HepG2 (cell line): ENCODE measurements around the gene YIPF1. TPM values are rescaled to one million over a fixed set of nuclear protein-coding genes. Genes with fewer than 3 reads are reported as not detected.

Experiments
- CREB1 ChIP-seq, 2 experiments: fragments of 450-650 bp in 1 of 2; IDR thresholded peaks; 2 replicates each; pipeline ENCODE4 v1.6.1; 2016 to 2017; ENCODE audit warnings: control low read depth in 1 of 2, mild to moderate bottlenecking in 1 of 2, missing compliant biosample characterization in 1 of 2, missing genetic modification characterization in 1 of 2
- GABPB1 ChIP-seq: IDR thresholded peaks from 2 replicates; pipeline ENCODE4 v1.6.1; 2016; ENCODE audit warnings: mild to moderate bottlenecking, missing genetic modification reagents, moderate library complexity, missing compliant biosample characterization
- HMG20A ChIP-seq: IDR thresholded peaks from 2 replicates; pipeline ENCODE4 v1.6.1; 2016; ENCODE audit warnings: borderline replicate concordance
- KAT8 ChIP-seq: IDR thresholded peaks from 2 replicates; pipeline ENCODE4 v1.6.1; 2016; ENCODE audit warnings: missing genetic modification reagents, missing compliant biosample characterization
- NCOA2 ChIP-seq: sonication (generic); formaldehyde crosslinking; IDR thresholded peaks from 2 replicates; pipeline ENCODE4 v1.8.0; 2022; ENCODE audit warnings: inconsistent platforms
- RELA ChIP-seq: sonication (generic); formaldehyde crosslinking; IDR thresholded peaks from 2 replicates; pipeline ENCODE4 v1.4.0; 2020; ENCODE audit warnings: missing genetic modification reagents
- SOX13 ChIP-seq, 3 experiments: fragments of 450-650 bp in 1 of 3; sonication (generic) in 1 of 3; formaldehyde crosslinking in 1 of 3; IDR thresholded peaks in 2 of 3; conservative IDR thresholded peaks in 1 of 3; 2 replicates each; pipeline versions ENCODE4 v1.5.0 to v1.6.1; 2016 to 2020; ENCODE audit warnings: antibody characterized with exemption in 1 of 3, mild to moderate bottlenecking in 1 of 3, missing compliant biosample characterization in 1 of 3, missing genetic modification reagents in 1 of 3, moderate library complexity in 1 of 3
- SOX6 ChIP-seq, 2 experiments: fragments of 450-650 bp in 1 of 2; sonication (generic) in 1 of 2; formaldehyde crosslinking in 1 of 2; IDR thresholded peaks; 2 replicates each; pipeline versions ENCODE4 v1.4.0 to v1.6.1; 2017 to 2020; ENCODE audit warnings: antibody characterized with exemption in 1 of 2, mild to moderate bottlenecking in 1 of 2, missing genetic modification reagents in 1 of 2
- TBX2 ChIP-seq: sonication (generic); formaldehyde crosslinking; IDR thresholded peaks from 2 replicates; pipeline ENCODE4 v1.5.0; 2020; ENCODE audit warnings: missing genetic modification reagents, mild to moderate bottlenecking, borderline replicate concordance
- TEAD3 ChIP-seq: optimal IDR thresholded peaks from 2 replicates; pipeline ENCODE3; 2016; ENCODE audit warnings: borderline replicate concordance
- ZBTB7B ChIP-seq: sonication (generic); formaldehyde crosslinking; IDR thresholded peaks from 2 replicates; pipeline ENCODE4 v1.4.0; 2020; ENCODE audit warnings: missing genetic modification reagents
- ZFP41 ChIP-seq: sonication (generic); formaldehyde crosslinking; IDR thresholded peaks from 2 replicates; pipeline ENCODE4 v1.4.0; 2020; ENCODE audit warnings: mild to moderate bottlenecking, missing genetic modification reagents, borderline replicate concordance
- ZNF547 ChIP-seq: sonication (generic); formaldehyde crosslinking; IDR thresholded peaks from 2 replicates; pipeline ENCODE4 v1.5.1; 2020; ENCODE audit warnings: mild to moderate bottlenecking, missing genetic modification reagents
- ZNF740 ChIP-seq: sonication (generic); formaldehyde crosslinking; IDR thresholded peaks from 2 replicates; pipeline ENCODE4 v1.4.0; 2020; ENCODE audit warnings: missing genetic modification reagents
- polyA plus RNA-seq, 8 experiments: library from polyadenylated mRNA; depleted of rRNA in 3 of 8; stranded (reverse) in 7 of 8; unstranded in 1 of 8; fragments of >200 nt; fragmentation: Illumina TruSeq in 4 of 8; extraction: Trizol in 4 of 8; gene quantifications; 2 replicates each; pipeline versions ENCODE4 v1.2.1 to v1.2.3, GENCODE V29; 2011 to 2016; ENCODE audit warnings: low read depth in 4 of 8, missing spikeins in 1 of 8, mixed read lengths in 1 of 8; ENCODE audit not compliant: insufficient read depth in 1 of 8
- total RNA-seq, 5 experiments: library from RNA; depleted of rRNA; stranded (reverse); fragments of >200 nt; fragmentation: Illumina TruSeq; extraction: Trizol; gene quantifications; 2 replicates each; pipeline ENCODE4 v1.2.3, GENCODE V29; 2016; ENCODE audit warnings: low read depth in 1 of 5
- TF ChIP-seq, protein P1 (sequence below): sonication (generic); formaldehyde crosslinking; IDR thresholded peaks from 2 replicates; pipeline ENCODE4 v1.5.0; 2020; ENCODE audit warnings: mild to moderate bottlenecking, missing genetic modification reagents, borderline replicate concordance
- TF ChIP-seq, protein P2 (sequence below): sonication (generic); formaldehyde crosslinking; conservative IDR thresholded peaks from 2 replicates; pipeline ENCODE4 v1.4.0; 2020; ENCODE audit warnings: mild to moderate bottlenecking, missing genetic modification reagents, moderate library complexity
- TF ChIP-seq, protein P3 (sequence below): IDR thresholded peaks from 2 replicates; pipeline ENCODE4 v1.6.1; 2016; ENCODE audit warnings: low read depth

YIPF1 gene
- total and polyA plus RNA-seq, 2 of the 13 experiments (the other 11 are each of a cell fraction or from before 2014, with no cell fraction given) = 21.1 to 31.9 TPM

- TF ChIP-seq, protein P1, sequence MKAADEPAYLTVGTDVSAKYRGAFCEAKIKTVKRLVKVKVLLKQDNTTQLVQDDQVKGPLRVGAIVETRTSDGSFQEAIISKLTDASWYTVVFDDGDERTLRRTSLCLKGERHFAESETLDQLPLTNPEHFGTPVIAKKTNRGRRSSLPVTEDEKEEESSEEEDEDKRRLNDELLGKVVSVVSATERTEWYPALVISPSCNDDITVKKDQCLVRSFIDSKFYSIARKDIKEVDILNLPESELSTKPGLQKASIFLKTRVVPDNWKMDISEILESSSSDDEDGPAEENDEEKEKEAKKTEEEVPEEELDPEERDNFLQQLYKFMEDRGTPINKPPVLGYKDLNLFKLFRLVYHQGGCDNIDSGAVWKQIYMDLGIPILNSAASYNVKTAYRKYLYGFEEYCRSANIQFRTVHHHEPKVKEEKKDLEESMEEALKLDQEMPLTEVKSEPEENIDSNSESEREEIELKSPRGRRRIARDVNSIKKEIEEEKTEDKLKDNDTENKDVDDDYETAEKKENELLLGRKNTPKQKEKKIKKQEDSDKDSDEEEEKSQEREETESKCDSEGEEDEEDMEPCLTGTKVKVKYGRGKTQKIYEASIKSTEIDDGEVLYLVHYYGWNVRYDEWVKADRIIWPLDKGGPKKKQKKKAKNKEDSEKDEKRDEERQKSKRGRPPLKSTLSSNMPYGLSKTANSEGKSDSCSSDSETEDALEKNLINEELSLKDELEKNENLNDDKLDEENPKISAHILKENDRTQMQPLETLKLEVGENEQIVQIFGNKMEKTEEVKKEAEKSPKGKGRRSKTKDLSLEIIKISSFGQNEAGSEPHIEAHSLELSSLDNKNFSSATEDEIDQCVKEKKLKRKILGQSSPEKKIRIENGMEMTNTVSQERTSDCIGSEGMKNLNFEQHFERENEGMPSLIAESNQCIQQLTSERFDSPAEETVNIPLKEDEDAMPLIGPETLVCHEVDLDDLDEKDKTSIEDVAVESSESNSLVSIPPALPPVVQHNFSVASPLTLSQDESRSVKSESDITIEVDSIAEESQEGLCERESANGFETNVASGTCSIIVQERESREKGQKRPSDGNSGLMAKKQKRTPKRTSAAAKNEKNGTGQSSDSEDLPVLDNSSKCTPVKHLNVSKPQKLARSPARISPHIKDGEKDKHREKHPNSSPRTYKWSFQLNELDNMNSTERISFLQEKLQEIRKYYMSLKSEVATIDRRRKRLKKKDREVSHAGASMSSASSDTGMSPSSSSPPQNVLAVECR (CRISPR knock-in tag) = peak; percentile 11; the same call in 1 of the 2 replicates
- TF ChIP-seq RELA (no peak), TBX2 (CRISPR knock-in tag) (peak; percentile 46; the same call in 1 of the 2 replicates), ZFP41 (CRISPR knock-in tag) (no peak), NCOA2 (CRISPR knock-in tag) (0 out of 2 replicates have a peak, but pooled peaks have one; percentile 47), GABPB1 (CRISPR knock-in tag) (no peak), ZNF547 (CRISPR knock-in tag) (0 out of 2 replicates have a peak, but pooled peaks have one; percentile 7), TEAD3 (CRISPR knock-in tag) (peak; percentile 31), ZNF740 (CRISPR knock-in tag) (peak; percentile 76), ZBTB7B (CRISPR knock-in tag) (peak; percentile 39; the same call in 1 of the 2 replicates), HMG20A (CRISPR knock-in tag) (peak; percentile 42; the same call in 1 of the 2 replicates), SOX6 (IDR thresholded peaks at IDR 0.05) (no peak), SOX6 (CRISPR knock-in tag; IDR thresholded peaks at IDR 0.05) (peak; percentile 30; the same call in 1 of the 2 replicates), SOX13 (IDR thresholded peaks at IDR 0.05) (peak; percentile 36; the same call in 1 of the 2 replicates), SOX13 (CRISPR knock-in tag; conservative IDR thresholded peaks at IDR 0.05 in 1 of 2, IDR thresholded peaks at IDR 0.05 in 1 of 2) (peak in 1 of 2 experiments; percentile 56; a peak in 1 of 4 replicates), CREB1 (IDR thresholded peaks at IDR 0.05) (no peak), CREB1 (CRISPR knock-in tag; IDR thresholded peaks at IDR 0.05) (peak; percentile 24; the same call in 1 of the 2 replicates), KAT8 (CRISPR knock-in tag) (0 out of 2 replicates have a peak, but pooled peaks have one; percentile 18)
- TF ChIP-seq, protein P2, sequence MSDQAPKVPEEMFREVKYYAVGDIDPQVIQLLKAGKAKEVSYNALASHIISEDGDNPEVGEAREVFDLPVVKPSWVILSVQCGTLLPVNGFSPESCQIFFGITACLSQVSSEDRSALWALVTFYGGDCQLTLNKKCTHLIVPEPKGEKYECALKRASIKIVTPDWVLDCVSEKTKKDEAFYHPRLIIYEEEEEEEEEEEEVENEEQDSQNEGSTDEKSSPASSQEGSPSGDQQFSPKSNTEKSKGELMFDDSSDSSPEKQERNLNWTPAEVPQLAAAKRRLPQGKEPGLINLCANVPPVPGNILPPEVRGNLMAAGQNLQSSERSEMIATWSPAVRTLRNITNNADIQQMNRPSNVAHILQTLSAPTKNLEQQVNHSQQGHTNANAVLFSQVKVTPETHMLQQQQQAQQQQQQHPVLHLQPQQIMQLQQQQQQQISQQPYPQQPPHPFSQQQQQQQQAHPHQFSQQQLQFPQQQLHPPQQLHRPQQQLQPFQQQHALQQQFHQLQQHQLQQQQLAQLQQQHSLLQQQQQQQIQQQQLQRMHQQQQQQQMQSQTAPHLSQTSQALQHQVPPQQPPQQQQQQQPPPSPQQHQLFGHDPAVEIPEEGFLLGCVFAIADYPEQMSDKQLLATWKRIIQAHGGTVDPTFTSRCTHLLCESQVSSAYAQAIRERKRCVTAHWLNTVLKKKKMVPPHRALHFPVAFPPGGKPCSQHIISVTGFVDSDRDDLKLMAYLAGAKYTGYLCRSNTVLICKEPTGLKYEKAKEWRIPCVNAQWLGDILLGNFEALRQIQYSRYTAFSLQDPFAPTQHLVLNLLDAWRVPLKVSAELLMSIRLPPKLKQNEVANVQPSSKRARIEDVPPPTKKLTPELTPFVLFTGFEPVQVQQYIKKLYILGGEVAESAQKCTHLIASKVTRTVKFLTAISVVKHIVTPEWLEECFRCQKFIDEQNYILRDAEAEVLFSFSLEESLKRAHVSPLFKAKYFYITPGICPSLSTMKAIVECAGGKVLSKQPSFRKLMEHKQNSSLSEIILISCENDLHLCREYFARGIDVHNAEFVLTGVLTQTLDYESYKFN (CRISPR knock-in tag) = peak; percentile 79
- TF ChIP-seq, protein P3, sequence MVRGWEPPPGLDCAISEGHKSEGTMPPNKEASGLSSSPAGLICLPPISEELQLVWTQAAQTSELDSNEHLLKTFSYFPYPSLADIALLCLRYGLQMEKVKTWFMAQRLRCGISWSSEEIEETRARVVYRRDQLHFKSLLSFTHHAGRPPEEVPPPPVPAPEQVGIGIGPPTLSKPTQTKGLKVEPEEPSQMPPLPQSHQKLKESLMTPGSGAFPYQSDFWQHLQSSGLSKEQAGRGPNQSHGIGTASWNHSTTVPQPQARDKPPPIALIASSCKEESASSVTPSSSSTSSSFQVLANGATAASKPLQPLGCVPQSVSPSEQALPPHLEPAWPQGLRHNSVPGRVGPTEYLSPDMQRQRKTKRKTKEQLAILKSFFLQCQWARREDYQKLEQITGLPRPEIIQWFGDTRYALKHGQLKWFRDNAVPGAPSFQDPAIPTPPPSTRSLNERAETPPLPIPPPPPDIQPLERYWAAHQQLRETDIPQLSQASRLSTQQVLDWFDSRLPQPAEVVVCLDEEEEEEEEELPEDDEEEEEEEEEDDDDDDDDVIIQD (CRISPR knock-in tag) = 0 out of 2 replicates have a peak, but pooled peaks have one; percentile 47
Observed at GRCh38 chr1:53899206-53899628, 9.6 kb upstream of the YIPF1 start (continued).
